HG02885 (cell line): ENCODE data around the gene JMJD8.
"Not testable (repeated sequence)": the region's sequence is repeated elsewhere in the genome, so short reads cannot be mapped to it uniquely, and the experiment has no call there.

Experiments
- ATAC-seq: cut with Tn5 transposase; IDR thresholded peaks from one replicate; pipeline ENCODE4 v1.9.1; 2021; ENCODE audit warnings: mild to moderate bottlenecking; ENCODE audit not compliant: unreplicated experiment, poor library complexity

The JMJD8 gene

GRCh38 chr16:693766-694165 is 9.6 kb upstream of the JMJD8 start:
- ATAC-seq, result no peak

- no peak for ATAC-seq
Observed at GRCh38 chr16:693364-693763, 9.2 kb upstream of the JMJD8 start.

DNA sequence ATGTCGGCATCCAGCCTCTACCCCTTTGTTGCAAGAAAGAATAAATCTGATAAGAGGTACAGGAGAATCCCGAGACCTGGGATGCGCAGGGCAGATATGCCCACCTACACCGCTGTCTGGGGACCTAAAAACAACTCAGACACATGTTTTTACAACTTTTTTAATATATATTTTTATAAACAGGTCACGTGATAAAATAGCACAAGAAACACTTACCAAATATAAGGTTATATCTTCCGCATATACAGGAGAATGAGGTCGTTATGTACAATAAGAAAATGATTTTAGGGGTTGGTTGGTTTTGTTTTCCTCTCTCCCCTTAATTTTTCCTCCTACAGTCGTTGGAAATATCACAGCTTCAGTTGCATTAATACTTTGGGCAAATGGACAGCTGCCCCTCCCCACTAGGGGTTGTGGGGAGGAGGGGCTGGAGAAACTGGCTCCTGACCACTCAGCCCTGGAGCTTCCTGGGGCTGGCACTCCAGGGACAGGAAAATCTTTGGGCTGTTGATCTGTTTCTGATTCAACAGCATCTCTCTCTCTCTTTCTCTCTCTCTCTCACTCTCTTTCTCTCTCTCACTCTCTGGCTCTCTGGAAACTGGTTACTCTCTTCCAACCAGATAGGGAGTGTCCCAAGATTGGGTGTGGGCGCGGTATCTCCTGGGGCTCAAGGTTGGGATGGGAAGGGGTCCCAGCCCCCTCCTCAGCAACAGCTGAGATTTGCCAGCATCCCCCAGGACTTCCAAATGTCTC is 8.4 kb upstream of the JMJD8 start:
- no peak for ATAC-seq

DNA sequence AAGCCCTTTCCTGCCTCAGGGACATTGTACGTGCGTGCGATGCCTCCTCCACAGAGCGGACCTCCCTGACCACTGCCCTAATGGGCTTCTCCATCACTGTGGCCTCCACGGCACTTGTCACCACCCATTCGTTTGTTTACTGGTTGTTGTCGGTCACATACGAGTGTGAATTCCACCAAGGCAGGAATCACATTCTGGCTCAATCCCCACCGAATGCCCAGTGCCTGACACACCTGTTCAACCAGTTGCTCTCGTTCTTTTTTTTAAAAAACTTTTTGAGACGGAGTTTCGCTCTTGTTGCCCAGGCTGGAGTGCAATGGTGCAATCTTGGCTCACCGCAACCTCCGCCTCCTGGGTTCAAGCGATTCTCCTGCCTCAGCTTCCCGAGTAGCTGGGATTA is 7.1 kb upstream of the JMJD8 start:
- not testable (repeated sequence) for ATAC-seq

GRCh38 chr16:689175-689897 is 5.2 kb upstream of the JMJD8 start:
- no peak for ATAC-seq

GRCh38 chr16:687499-687898 is 3.4 kb upstream of the JMJD8 start:
- ATAC-seq, result no peak

DNA sequence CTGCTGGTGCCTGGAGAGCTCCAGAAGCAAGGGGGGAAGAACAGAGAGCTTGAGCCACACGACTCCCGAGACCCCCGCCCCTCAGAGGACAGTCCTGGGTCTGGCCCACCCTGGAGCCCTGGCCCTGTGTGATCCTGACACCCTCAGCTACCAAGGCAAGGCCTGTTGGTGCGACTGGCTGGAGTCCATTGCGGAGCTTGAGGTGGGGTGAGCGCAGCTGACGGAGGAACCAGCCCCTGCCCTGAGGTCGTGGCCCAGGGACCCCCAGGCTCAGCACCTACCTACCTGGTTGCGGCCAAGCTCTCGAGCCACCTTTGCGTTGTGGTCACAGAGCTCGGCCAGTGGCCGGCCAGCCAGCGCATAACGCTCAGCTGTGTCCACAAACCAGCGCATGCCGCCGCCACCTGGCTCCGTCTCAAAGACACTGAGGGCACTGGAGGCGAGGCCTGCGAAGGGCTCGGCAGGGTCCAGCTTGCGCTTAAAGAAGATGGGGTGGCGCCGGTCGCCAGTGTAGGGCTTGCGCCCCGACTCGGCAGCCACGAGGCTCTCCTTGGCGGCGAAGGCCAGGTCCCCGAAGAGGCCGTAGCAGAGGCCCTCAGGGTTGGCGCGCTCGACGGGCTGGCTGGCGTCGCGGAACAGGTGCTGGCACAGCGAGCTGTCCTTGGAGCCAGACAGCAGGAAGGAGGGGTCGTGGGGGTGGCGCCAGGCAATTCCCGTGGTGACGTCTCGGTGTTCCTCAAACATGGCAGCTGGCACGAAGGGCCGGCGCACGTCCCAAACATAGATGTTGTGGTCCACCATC is 2.5 kb upstream of the JMJD8 start:
- no peak for ATAC-seq

GRCh38 chr16:685967-686366 is 1.8 kb upstream of the JMJD8 start:
- ATAC-seq, result no peak

GRCh38 chr16:684961-685696 is 995 bp upstream of the JMJD8 start:
- no peak for ATAC-seq

DNA sequence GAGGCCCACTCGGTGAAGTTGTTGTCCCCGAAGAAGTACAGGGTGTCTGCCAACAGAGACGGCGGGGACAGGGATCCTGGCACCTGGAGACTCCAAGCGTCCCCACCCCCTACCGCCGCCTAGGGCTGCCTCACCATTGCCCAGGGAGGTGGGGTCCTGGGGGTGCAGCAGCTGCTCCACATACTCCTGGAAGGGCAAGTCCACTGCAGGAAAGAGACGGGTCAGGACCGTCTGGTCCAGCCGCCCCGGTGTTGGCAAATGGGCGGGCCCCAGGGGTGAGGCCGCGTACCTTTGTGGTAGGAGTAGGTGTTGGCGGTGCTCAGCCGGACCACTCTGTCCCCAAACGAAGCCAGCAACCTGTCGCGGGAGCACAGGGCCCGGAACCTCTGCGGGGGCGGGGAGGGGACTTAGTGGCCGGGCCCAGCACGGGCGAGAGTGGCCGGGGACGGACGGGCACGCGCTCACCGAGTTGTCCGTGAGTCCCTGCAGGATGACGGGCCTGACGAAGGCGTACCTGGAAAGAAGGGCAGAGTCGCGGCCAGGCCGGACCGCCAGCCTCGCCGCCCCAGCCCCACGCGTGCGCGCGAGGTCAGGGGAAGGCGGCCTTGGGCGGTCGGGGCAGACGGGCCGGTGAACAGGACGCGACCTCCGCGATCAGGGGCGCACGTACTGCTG is 601 bp downstream of the JMJD8 start:
- ATAC-seq, result no peak

DNA sequence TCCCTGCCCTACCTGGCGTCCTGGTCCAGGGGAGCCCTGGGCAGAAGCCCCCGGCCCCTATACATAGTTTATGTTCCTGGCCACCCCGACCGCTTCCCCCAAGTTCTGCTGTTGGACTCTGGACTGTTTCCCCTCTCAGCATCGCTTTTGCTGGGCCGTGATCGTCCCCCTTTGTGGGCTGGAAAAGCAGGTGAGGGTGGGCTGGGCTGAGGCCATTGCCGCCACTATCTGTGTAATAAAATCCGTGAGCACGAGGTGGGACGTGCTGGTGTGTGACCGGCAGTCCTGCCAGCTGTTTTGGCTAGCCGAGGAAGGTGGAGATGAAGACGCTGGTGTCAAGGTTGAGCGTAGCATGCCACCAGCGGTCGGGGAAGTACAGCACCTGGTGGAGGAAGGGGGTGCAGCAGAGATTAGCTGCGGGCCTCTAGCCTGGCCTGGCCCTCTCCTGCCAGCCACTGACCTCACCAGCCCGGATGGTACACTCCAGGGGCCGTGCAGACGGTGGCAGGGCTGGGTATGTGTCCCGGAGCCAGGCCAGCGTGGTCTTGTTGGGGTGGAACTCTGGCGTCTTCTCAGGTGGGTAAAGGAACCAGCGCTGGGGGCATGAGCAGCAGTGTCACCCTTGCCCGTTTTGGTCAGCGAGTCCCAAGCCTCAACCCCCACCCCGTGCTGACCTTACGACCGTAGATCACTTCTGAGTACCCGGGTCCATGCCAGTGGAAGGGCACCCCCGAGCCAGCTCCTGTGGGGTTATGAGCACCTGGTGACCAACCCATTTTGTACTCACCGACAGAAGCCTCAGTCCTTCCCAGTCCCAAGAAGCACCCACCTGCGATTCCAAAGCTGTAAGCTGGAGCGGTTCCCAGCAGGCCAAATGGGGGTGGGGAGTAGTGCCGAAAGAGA is 1.4 kb downstream of the JMJD8 start:
- ATAC-seq, result no peak

GRCh38 chr16:681746-682427 is 2.2 kb downstream of the JMJD8 start:
- ATAC-seq, result no peak

- no peak for ATAC-seq
Observed at GRCh38 chr16:680967-681745, 3.0 kb downstream of the JMJD8 start.

DNA sequence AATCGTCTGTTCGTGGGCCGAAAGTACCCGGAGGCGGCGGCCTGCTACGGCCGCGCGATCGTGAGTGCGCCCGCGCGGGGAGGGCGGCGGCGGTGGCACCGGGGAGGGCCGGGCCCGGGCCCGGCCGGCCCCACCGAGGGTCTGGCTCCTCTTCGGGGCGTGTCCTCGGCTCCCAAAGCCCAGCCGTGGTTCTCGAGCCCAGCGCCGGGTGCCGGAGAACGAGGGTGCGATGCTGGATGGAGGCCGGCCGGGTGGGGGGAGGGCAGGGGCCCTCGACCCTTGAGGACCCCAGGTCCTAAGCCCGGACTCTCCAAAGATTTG is 3.5 kb downstream of the JMJD8 start:
- no peak for ATAC-seq

- peak; percentile 49 for ATAC-seq
Observed at GRCh38 chr16:679814-680624, 4.1 kb downstream of the JMJD8 start, which contains the start of gene STUB1. TSS of gene STUB1 (plus strand) at chr16:680410. CDS start at chr16:680526, 116 bp downstream.

DNA sequence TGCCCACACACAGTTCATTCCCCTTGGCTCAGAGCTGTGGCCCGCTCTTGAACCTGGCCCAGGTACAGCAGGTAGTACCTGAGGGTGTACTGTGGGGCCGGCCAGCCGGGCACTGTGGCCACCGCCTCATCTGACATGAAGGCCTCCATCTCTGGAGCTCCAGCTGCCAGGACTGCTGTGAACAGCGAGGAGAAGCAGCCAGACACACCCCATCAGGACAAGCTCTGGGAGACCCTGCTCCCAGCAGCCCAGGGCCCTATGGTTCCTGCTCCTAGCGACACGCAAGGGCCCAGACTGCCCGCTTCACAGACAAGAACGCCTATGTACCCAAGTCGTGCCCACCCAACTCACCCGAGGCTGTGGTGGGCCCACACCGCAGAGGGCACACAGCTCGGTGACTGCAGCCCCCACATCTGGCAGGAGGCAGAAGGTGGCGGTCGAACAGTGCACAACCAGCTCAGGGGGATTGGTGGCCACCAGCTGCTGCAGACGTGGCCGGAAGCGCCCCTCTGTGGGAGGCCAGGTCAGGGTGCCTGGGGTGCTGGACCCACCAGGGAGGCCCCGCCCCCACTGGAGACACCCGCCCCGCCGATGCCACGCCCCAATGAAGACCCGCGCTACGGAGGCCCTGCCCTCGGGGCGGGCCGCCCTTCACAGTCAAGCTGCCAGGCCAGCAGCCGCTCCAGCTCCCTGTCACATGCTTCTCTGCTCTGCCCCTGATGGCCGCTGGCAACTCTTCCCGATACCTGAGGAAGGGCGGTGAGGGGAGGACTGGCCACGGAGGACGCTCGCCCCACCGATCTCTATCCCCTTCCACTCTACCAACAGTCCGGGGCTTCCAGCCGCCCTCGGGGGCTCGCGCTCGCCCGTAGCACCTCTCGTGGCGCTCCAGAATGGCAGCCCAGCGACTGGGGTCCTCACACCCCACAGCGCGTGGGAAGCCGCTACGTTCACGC is 5.0 kb downstream of the JMJD8 start:
- peak; percentile 7 for ATAC-seq
